Effector memory CD4-positive, alpha-beta T cell (primary cell): Measurements from ENCODE around the gene PODN.

ENCODE experiments used
- DNase-seq, 3 donors: peaks; one replicate each; pipeline ENCODE4 v3.0.0-alpha.2; 2020
- H3K27ac ChIP-seq: 2 replicates; pipeline ENCODE4 v1.7.0; 2013; ENCODE audit warnings: mild to moderate bottlenecking, low read length, moderate library complexity; ENCODE audit not compliant: insufficient read depth, poor library complexity, severe bottlenecking
- H3K27me3 ChIP-seq: replicated peaks from 2 replicates; pipeline ENCODE4 v1.7.0; 2013; ENCODE audit warnings: mild to moderate bottlenecking, low read length; ENCODE audit not compliant: insufficient read depth, control insufficient read depth, poor library complexity, severe bottlenecking
- H3K36me3 ChIP-seq: 2 replicates; pipeline ENCODE4 v1.7.0; 2013; ENCODE audit warnings: mild to moderate bottlenecking, low read length, moderate library complexity; ENCODE audit not compliant: control insufficient read depth, insufficient read depth
- H3K4me1 ChIP-seq: 2 replicates; pipeline ENCODE4 v1.7.0; 2013; ENCODE audit warnings: low read length, mild to moderate bottlenecking; ENCODE audit not compliant: control insufficient read depth, insufficient read depth, poor library complexity, severe bottlenecking
- H3K4me3 ChIP-seq: 2 replicates; pipeline ENCODE4 v1.7.0; 2013; ENCODE audit warnings: low read length, low read depth, mild to moderate bottlenecking; ENCODE audit not compliant: insufficient read depth, poor library complexity, severe bottlenecking
- H3K9me3 ChIP-seq: 2 replicates; pipeline ENCODE4 v1.7.0; 2013; ENCODE audit warnings: mild to moderate bottlenecking, low read length, moderate library complexity; ENCODE audit not compliant: control insufficient read depth

The PODN gene

GRCh38 chr1:53066488-53066887 lies 4.5 kb downstream of the PODN start:
- H3K9me3 ChIP-seq, result no peaks in the 10 kb centered on the region
- H3K4me1 ChIP-seq, result peaks cover 10% of the 10 kb centered on the region
- H3K4me3 ChIP-seq, result no peak overlapping the region
- H3K27ac ChIP-seq, result no peak overlapping the region
- H3K36me3 ChIP-seq, result no peaks in the 10 kb centered on the region
- H3K27me3 ChIP-seq, result peaks cover 22% of the 10 kb centered on the region
- DNase-seq, result no peak

DNA sequence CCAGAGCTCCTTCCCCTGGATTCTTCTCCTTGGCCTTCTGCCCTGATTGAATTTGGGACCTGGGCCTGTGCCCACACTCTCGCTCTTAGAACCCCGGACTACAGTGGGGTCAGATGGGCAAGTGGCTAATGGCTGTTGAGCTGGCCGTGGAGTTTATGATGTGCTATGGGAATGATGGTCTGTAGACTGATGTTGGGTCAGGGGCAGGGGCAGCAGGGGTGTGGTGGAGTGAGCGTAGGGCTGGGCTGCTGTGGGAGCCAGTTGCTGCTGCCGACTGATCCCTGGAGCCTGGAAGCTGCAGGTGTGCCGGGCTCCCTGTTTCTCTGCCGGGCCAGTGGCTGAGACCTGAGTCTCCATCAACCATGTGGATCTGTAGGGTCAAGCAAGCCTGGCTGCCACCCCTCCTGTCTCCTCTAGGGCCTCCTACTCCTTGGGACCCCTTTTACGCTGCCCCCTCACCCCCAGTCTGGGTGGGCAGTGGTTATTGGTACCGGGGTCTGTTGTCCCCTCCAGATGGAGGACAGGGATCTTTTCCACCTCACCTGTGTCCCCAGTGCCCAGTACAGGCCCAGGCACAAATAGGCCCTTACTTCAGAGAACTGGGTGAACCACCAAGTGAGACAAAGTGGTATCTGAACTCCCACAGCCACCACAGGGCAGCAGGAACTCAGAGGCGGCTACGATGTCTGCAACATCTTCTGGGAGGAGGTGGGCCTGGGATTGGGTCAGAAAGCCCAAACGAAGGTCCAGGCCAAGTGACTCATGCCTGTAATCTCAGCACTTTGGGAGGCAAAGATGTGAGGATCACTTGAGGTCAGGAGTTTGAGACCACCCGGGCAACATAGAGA lies 5.1 kb downstream of the PODN start:
- no peaks in the 10 kb centered on the region for H3K36me3 ChIP-seq

GRCh38 chr1:53067886-53068285 lies 5.9 kb downstream of the PODN start:
- no peaks in the 10 kb centered on the region for H3K36me3 ChIP-seq
- no peaks in the 10 kb centered on the region for H3K9me3 ChIP-seq
- peaks cover 2% of the 10 kb centered on the region for H3K4me1 ChIP-seq
- H3K27ac ChIP-seq, result no peak overlapping the region
- DNase-seq, result no peak
- H3K4me3 ChIP-seq, result no peak overlapping the region
- H3K27me3 ChIP-seq, result peaks cover 10% of the 10 kb centered on the region

More for the DNA sequence above, 5.1 kb downstream of the PODN start:
- Histone ChIP-seq H3K27me3 (peaks cover 18% of the 10 kb centered on the region), H3K27ac (no peak overlapping the region), H3K4me1 (peaks cover 10% of the 10 kb centered on the region), H3K4me3 (no peak overlapping the region), H3K9me3 (no peaks in the 10 kb centered on the region)
- DNase-seq, result no peak

GRCh38 chr1:53068314-53069099 lies 6.5 kb downstream of the PODN start:
- no peak for DNase-seq
- Histone ChIP-seq H3K27me3 (peaks cover 4% of the 10 kb centered on the region), H3K4me3 (no peak overlapping the region), H3K4me1 (no peaks in the 10 kb centered on the region), H3K9me3 (no peaks in the 10 kb centered on the region), H3K36me3 (no peaks in the 10 kb centered on the region), H3K27ac (no peak overlapping the region)

GRCh38 chr1:53069265-53069662 lies 7.3 kb downstream of the PODN start:
- no peak overlapping the region for H3K27ac ChIP-seq
- H3K36me3 ChIP-seq, result no peaks in the 10 kb centered on the region
- H3K27me3 ChIP-seq, result no peaks in the 10 kb centered on the region
- no peak overlapping the region for H3K4me3 ChIP-seq
- no peaks in the 10 kb centered on the region for H3K4me1 ChIP-seq
- DNase-seq, result no peak
- H3K9me3 ChIP-seq, result no peaks in the 10 kb centered on the region

- no peaks in the 10 kb centered on the region for H3K9me3 ChIP-seq
- no peaks in the 10 kb centered on the region for H3K4me1 ChIP-seq
- no peak for DNase-seq
- no peaks in the 10 kb centered on the region for H3K27me3 ChIP-seq
- no peak overlapping the region for H3K27ac ChIP-seq
- no peaks in the 10 kb centered on the region for H3K36me3 ChIP-seq
- H3K4me3 ChIP-seq, result no peak overlapping the region
These were observed 7.8 kb downstream of the PODN start for GRCh38 chr1:53069663-53070327.

GRCh38 chr1:53070621-53071020 lies 8.6 kb downstream of the PODN start:
- no peak for DNase-seq
- Histone ChIP-seq H3K27ac (no peak overlapping the region), H3K27me3 (no peaks in the 10 kb centered on the region), H3K4me1 (no peaks in the 10 kb centered on the region), H3K36me3 (no peaks in the 10 kb centered on the region), H3K9me3 (no peaks in the 10 kb centered on the region), H3K4me3 (no peak overlapping the region)

GRCh38 chr1:53071167-53071865 lies 9.3 kb downstream of the PODN start:
- H3K9me3 ChIP-seq, result no peaks in the 10 kb centered on the region
- no peak overlapping the region for H3K27ac ChIP-seq
- H3K27me3 ChIP-seq, result no peaks in the 10 kb centered on the region
- no peaks in the 10 kb centered on the region for H3K36me3 ChIP-seq
- no peak for DNase-seq
- no peaks in the 10 kb centered on the region for H3K4me1 ChIP-seq
- H3K4me3 ChIP-seq, result no peak overlapping the region

DNA sequence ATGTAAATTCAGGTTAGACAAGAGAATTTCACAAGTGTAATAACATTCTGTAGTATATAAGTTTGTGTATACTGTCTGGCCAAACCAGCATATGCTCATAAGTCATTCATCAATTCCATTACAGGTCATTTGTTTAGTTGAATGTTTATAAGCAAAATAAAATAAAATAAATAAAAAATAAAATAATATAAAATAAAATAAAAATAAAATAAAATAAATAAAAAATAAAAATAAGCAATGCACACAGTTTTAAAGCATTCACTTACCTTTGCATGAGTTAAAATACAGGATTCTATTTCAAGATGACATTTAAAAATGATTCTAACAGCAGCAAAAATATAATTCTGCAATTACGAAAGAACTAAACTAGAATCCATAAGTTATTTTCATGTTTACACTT lies 9.9 kb downstream of the PODN start:
- H3K36me3 ChIP-seq, result no peaks in the 10 kb centered on the region
- no peaks in the 10 kb centered on the region for H3K4me1 ChIP-seq
- DNase-seq, result no peak
- H3K4me3 ChIP-seq, result no peak overlapping the region
- no peaks in the 10 kb centered on the region for H3K9me3 ChIP-seq
- H3K27me3 ChIP-seq, result no peaks in the 10 kb centered on the region
- H3K27ac ChIP-seq, result no peak overlapping the region
